Brain microvascular endothelial cell (primary cell): ENCODE data around the gene SF3B3.

Source experiments
- DNase-seq: peaks from one replicate; pipeline ENCODE4 v3.0.0-alpha.2; 2020
- H3K27ac ChIP-seq: fragments of 250-450 bp; sonication (Bioruptor Pico); 2 replicates; pipeline ENCODE4 v1.5.1; 2020; ENCODE audit warnings: mild to moderate bottlenecking, moderate library complexity
- H3K27me3 ChIP-seq: fragments of 250-450 bp; sonication (Bioruptor Pico); replicated peaks from 2 replicates; pipeline ENCODE4 v1.5.1; 2020; ENCODE audit warnings: mild to moderate bottlenecking
- H3K36me3 ChIP-seq: fragments of 250-450 bp; sonication (Bioruptor Pico); replicated peaks from 2 replicates; pipeline ENCODE4 v1.5.1; 2020; ENCODE audit warnings: mild to moderate bottlenecking
- H3K4me3 ChIP-seq: 2 replicates; pipeline ENCODE4 v1.5.1; 2011; ENCODE audit warnings: low read depth, mild to moderate bottlenecking, control low read depth, low read length, moderate library complexity
- in situ Hi-C: cut with HindIII; loops from 2 replicates; pipeline ENCODE4 v1.10.0; 2017; ENCODE audit warnings: low sequenced_read_pairs, low pct_ligation_motif_present
- TF ChIP-seq, protein P1 (sequence below): IDR thresholded peaks from 2 replicates; pipeline ENCODE4 v1.5.1; 2011; ENCODE audit warnings: low read depth, mild to moderate bottlenecking, moderate library complexity, low read length, control low read depth, inconsistent platforms; ENCODE audit errors: missing control alignments

SF3B3 gene

DNA sequence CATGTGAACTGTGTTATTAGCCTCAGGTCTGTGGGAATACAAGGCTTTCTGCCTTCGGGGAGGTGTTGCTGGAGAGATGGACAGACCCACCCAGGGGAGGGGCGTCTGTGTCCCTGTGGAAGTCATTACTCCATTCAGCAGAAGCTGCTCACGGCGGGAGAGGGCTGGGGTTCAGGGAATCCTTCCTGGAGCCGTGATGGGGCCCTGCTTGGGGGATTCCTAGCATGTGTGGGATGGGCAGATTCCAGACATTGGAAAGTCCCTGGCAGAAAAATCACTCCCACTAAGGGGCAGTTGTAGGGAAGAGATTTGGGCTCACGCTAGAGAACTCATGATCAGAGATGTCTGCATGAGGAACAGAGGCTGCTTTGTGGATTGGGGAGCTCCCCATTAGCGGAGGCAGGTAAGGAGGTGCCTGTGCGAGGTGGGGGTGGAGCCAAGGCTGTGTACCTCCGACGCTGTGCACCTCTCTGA lies 66.4 kb downstream of the SF3B3 start:
- Histone ChIP-seq H3K27me3 (no peaks in the 10 kb centered on the region), H3K36me3 (no peaks in the 10 kb centered on the region), H3K27ac (no peak overlapping the region), H3K4me3 (no peak overlapping the region)
- in situ Hi-C loops = no loop called here
- peak; percentile 49 for DNase-seq
- TF ChIP-seq, protein P1, sequence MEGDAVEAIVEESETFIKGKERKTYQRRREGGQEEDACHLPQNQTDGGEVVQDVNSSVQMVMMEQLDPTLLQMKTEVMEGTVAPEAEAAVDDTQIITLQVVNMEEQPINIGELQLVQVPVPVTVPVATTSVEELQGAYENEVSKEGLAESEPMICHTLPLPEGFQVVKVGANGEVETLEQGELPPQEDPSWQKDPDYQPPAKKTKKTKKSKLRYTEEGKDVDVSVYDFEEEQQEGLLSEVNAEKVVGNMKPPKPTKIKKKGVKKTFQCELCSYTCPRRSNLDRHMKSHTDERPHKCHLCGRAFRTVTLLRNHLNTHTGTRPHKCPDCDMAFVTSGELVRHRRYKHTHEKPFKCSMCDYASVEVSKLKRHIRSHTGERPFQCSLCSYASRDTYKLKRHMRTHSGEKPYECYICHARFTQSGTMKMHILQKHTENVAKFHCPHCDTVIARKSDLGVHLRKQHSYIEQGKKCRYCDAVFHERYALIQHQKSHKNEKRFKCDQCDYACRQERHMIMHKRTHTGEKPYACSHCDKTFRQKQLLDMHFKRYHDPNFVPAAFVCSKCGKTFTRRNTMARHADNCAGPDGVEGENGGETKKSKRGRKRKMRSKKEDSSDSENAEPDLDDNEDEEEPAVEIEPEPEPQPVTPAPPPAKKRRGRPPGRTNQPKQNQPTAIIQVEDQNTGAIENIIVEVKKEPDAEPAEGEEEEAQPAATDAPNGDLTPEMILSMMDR = no peak

DNA sequence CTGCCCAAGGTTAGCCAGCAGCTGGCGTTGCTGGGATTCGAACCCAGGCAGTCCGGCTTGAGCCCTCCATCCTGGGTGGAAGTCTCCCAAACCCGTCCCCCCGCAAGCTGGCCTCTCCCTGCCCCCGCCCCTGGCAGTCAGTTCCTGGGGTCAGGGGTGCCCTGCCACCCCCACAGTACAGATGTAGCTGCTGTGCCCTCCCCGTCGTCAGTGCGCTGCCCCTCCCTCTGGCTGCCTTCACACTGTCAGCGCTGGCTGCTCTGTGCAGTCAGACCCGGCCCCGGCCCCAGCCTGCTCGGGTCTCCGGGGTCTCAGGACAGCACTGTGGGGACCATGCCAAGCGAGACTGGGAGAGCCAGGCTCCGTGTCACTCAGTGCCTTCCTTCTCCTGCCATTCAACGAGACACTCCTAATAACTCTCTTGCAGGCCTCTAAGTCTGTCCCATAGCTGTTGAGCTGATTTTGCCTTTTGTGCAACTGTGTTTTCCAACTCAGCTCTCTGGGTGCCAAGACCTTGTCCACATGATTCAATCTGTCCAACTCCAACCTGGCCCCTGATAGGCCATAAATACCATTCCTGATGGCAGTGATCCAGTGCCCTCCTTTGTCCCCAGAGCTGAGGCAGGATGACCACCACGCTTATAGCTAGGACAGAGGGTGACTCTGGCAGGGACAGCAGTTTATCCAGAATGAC lies 67.3 kb downstream of the SF3B3 start:
- Histone ChIP-seq H3K4me3 (no peak overlapping the region), H3K27ac (no peak overlapping the region), H3K27me3 (no peaks in the 10 kb centered on the region), H3K36me3 (no peaks in the 10 kb centered on the region)
- TF ChIP-seq, protein P1 = no peak
- in situ Hi-C loops = no loop called here
- no peak for DNase-seq

DNA sequence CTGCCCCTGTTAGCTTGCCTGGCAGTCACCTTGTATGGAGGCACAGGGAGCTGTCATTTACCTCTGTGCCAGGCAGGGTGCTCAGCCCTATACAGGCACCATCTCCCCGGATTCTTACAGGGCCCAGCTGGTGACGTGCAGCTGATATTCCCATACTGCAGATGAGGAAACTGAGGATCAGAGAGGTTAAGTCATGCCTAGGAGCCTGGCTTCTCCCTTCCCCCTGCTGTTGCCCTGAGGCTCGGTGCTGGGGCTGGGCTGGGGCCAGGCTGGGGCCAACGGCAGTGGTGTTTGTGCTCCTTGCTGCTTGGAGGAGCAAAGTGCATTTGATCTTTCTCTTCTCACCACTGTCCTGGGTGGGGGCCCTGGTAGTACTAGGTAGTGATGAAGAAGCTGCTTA lies 68.0 kb downstream of the SF3B3 start:
- no peak overlapping the region for H3K27ac ChIP-seq
- DNase-seq = no peak
- no peaks in the 10 kb centered on the region for H3K36me3 ChIP-seq
- H3K27me3 ChIP-seq = no peaks in the 10 kb centered on the region
- TF ChIP-seq, protein P1 = no peak
- in situ Hi-C loops = no loop called here
- no peak overlapping the region for H3K4me3 ChIP-seq

DNA sequence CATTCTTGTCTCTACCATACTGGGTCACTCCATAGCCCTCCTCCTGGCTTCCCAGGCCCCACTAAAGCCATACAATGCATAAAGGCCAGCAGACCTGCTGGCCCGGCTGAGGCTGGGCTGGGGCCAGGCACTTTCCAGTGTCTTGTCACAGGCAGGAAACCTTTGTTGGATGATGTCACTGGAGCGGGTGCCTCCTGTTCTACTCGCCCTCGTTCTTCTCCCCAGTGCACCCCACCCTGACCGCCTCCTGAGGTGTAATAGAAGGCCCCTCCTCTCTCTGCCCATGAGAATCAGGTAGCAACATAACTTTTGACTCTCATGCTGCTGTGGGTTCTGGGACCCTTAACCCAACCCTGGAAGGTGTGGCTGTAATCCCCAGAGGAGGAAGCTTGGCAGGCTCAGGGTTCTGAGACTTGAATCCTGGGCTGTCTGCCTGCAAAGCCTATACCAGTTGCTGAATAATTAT lies 68.5 kb downstream of the SF3B3 start:
- H3K27ac ChIP-seq = no peak overlapping the region
- no peaks in the 10 kb centered on the region for H3K27me3 ChIP-seq
- no peaks in the 10 kb centered on the region for H3K36me3 ChIP-seq
- TF ChIP-seq, protein P1 = no peak
- no peak overlapping the region for H3K4me3 ChIP-seq
- DNase-seq = no peak
- in situ Hi-C loops = no loop called here

DNA sequence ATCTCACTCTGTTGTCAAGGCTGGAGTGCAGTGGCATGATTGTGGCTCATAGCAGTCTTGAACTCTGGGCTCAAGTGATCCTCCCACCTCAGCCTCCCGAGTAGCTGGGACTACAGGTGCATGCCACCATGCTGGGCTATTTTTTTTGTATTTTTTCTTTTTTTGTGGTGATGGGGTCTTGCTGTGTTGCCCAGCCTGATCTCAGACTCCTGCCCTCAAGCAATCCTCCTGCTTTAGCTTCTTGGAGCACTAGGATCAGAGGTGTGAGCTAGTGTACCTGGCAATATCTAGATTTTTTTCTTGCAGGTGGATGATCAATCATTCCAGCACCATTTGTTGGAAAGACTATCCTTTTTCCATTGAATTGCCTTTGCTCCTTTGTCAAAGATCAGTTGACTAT lies 69.9 kb downstream of the SF3B3 start:
- Histone ChIP-seq H3K27me3 (no peaks in the 10 kb centered on the region), H3K27ac (no peak overlapping the region), H3K4me3 (no peak overlapping the region), H3K36me3 (no peaks in the 10 kb centered on the region)
- DNase-seq = no peak
- TF ChIP-seq, protein P1 = no peak
- in situ Hi-C loops = no loop called here

DNA sequence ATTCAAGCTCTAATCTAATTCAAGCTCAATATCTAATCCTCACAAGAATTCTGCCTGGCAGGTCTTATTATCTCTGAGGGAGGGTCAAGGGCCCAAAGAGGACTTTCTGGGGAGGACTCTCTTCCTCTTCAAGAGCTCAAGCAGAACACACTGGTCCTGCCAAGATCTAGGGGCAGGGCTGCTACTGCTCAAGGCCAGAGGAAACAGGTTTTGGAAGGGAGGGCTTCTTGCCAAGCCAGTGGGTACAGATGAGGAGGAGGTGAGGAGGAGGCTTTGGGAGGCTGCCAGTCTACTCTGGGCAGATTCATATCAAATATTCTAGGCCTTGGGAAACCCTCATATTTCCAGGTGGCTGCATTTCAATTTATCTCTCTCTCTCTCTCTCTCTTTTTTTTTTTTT lies 71.0 kb downstream of the SF3B3 start:
- in situ Hi-C loops = no loop called here
- no peak for DNase-seq

More for the DNA sequence above, 71.0 kb downstream of the SF3B3 start:
- TF ChIP-seq, protein P1 = no peak
- no peak overlapping the region for H3K4me3 ChIP-seq
- H3K36me3 ChIP-seq = no peaks in the 10 kb centered on the region
- H3K27me3 ChIP-seq = no peaks in the 10 kb centered on the region
- H3K27ac ChIP-seq = no peak overlapping the region
